Neuronal stem cell (in vitro differentiated cells): Measurements from ENCODE around the gene MRPL54.
A peak's percentile ranks its signal among the peaks of the same experiment; 100 is the strongest.

Experiments
- DNase-seq: peaks from one replicate; pipeline ENCODE4 v3.0.0-alpha.2; 2013; ENCODE audit warnings: low spot score
- H2AFZ ChIP-seq: one replicate; pipeline ENCODE4 v1.6.1; 2013; ENCODE audit warnings: mild to moderate bottlenecking, low read length, inconsistent platforms
- H2AK5ac ChIP-seq: 2 replicates; pipeline ENCODE4 v1.6.1; 2013; ENCODE audit warnings: low read depth, mild to moderate bottlenecking, inconsistent platforms, low read length, moderate library complexity, mixed read lengths
- H2BK120ac ChIP-seq: 2 replicates; pipeline ENCODE4 v1.6.1; 2013; ENCODE audit warnings: low read depth, mild to moderate bottlenecking, inconsistent platforms, low read length, moderate library complexity, mixed read lengths
- H2BK12ac ChIP-seq: one replicate; pipeline ENCODE4 v1.6.1; 2013; ENCODE audit warnings: low read length, inconsistent platforms
- H2BK15ac ChIP-seq: 2 replicates; pipeline ENCODE4 v1.6.1; 2013; ENCODE audit warnings: mild to moderate bottlenecking, low read length, inconsistent platforms, mixed read lengths
- H2BK5ac ChIP-seq: one replicate; pipeline ENCODE4 v1.6.1; 2013; ENCODE audit warnings: inconsistent platforms, mild to moderate bottlenecking, low read length, moderate library complexity
- H3K14ac ChIP-seq: one replicate; pipeline ENCODE4 v1.6.1; 2013; ENCODE audit warnings: low read length, inconsistent platforms
- H3K18ac ChIP-seq: 2 replicates; pipeline ENCODE4 v1.6.1; 2013; ENCODE audit warnings: low read length, inconsistent platforms
- H3K23ac ChIP-seq: 2 replicates; pipeline ENCODE4 v1.6.1; 2013; ENCODE audit warnings: low read depth, mild to moderate bottlenecking, mixed read lengths, low read length, inconsistent platforms; ENCODE audit not compliant: poor library complexity
- H3K27ac ChIP-seq: replicated peaks from 3 replicates; pipeline ENCODE4 v1.5.1; 2013; ENCODE audit warnings: low read length, inconsistent platforms
- H3K27me3 ChIP-seq, 3 experiments: 2 replicates each; pipeline ENCODE4 v1.6.1; 2013; ENCODE audit warnings: low read length in 3 of 3, mild to moderate bottlenecking in 2 of 3, inconsistent platforms in 1 of 3, low read depth in 1 of 3, mixed read lengths in 1 of 3, moderate library complexity in 1 of 3; ENCODE audit not compliant: control insufficient read depth in 3 of 3, insufficient read depth in 3 of 3
- H3K36me3 ChIP-seq, 2 donors: replicated peaks in 1 of 2; 2 replicates each; pipeline ENCODE4 v1.6.1; 2013; ENCODE audit warnings: low read length in 2 of 2; ENCODE audit not compliant: control insufficient read depth in 2 of 2, insufficient read depth in 2 of 2
- H3K4ac ChIP-seq: 2 replicates; pipeline ENCODE4 v1.6.1; 2013; ENCODE audit warnings: inconsistent platforms, mild to moderate bottlenecking, low read length, moderate library complexity
- H3K4me1 ChIP-seq, 2 donors: 1 replicate in 1 of 2; 2 replicates in 1 of 2; pipeline ENCODE4 v1.6.1; 2013; ENCODE audit warnings: low read length in 2 of 2, low read depth in 1 of 2; ENCODE audit not compliant: control insufficient read depth in 2 of 2, insufficient read depth in 1 of 2
- H3K4me2 ChIP-seq: one replicate; pipeline ENCODE4 v1.6.1; 2013; ENCODE audit warnings: mild to moderate bottlenecking, low read length, inconsistent platforms; ENCODE audit not compliant: insufficient read depth, poor library complexity, severe bottlenecking
- H3K4me3 ChIP-seq, 2 donors: 2 replicates each; pipeline ENCODE4 v1.5.1; 2013; ENCODE audit warnings: low read length in 2 of 2, mild to moderate bottlenecking in 2 of 2, inconsistent platforms in 1 of 2, moderate library complexity in 1 of 2
- H3K79me1 ChIP-seq: one replicate; pipeline ENCODE4 v1.6.1; 2013; ENCODE audit warnings: low read depth, mild to moderate bottlenecking, inconsistent platforms, low read length, moderate library complexity
- H3K9ac ChIP-seq: one replicate; pipeline ENCODE4 v1.6.1; 2013; ENCODE audit warnings: mild to moderate bottlenecking, low read depth, low read length, inconsistent platforms; ENCODE audit not compliant: poor library complexity
- H3K9me3 ChIP-seq, 2 donors: replicated peaks in 1 of 2; 2 replicates each; pipeline versions ENCODE3 to v1.6.1; 2013; ENCODE audit warnings: low read length in 2 of 2, mild to moderate bottlenecking in 2 of 2, inconsistent platforms in 1 of 2, low read depth in 1 of 2, mixed read lengths in 1 of 2, moderate library complexity in 1 of 2; ENCODE audit not compliant: control insufficient read depth in 2 of 2, insufficient read depth in 1 of 2
- H4K8ac ChIP-seq: one replicate; pipeline ENCODE4 v1.6.1; 2013; ENCODE audit warnings: low read depth, mild to moderate bottlenecking, inconsistent platforms, low read length, moderate library complexity
- H4K91ac ChIP-seq: one replicate; pipeline ENCODE4 v1.6.1; 2013; ENCODE audit warnings: low read length, low read depth, mild to moderate bottlenecking, inconsistent platforms; ENCODE audit not compliant: poor library complexity
- WGBS, 2 donors: extraction: QIAGEN DNeasy Blood & Tissue Kit; methylation state at CpG; one replicate each; pipeline ENCODE4 v1.1.7; 2013; ENCODE audit warnings: missing lambda C conversion rate in 2 of 2, mixed read lengths in 1 of 2; ENCODE audit not compliant: insufficient read length in 2 of 2, insufficient replicate concordance in 1 of 2; ENCODE audit errors: extremely low coverage in 2 of 2; 5-methylcytosine and 5-hydroxymethylcytosine counted together

MRPL54 gene

DNA sequence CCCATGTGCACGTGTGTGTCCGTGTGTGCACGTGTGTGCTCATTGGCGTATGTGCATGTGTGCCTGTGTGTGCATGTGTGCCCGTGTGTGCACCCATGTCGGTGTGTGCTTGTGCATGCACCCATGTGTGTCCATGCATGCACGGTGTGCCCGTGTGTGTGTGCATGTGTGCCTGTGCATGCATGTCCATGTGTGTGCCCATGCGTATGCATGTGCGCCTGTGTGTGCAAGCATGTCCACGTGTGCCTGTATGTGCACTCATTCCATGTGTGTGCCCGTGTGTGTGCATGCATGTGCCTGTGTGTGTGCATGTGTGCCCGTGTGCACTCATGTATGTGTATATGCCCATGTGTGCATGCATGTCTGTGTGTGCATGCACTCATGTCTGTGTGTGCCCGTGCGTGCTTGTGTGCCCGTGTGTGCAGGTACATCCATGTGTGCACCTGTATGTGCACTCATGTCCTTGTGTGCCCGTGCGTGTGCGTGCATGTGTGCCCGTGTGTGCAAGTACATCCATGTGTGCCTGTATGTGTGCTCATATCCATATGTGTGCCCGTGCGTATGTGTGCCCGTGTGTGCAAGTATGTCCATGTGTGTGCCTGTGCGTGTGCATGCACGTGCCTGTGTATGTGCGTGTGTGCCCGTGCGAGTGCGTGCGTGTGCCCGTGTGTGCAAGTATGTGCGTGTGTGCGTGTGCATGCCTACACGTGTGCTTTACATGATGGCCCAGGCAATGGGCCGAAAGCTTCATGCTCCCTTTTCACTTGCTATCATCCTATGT lies 45.3 kb downstream of the MRPL54 start:
- WGBS, 2 donors = no CpG with 5 or more reads among the region's 35 CpGs
- Histone ChIP-seq H3K36me3 (peaks cover 0 to 3% of the 10 kb centered on the region in 2 donors), H3K79me1 (no peaks in the 10 kb centered on the region), H3K23ac (peak overlapping the region; percentile 75), H3K4me3 (peak overlapping the region in 1 of 2 donors; percentile 66), H2BK120ac (no peak overlapping the region), H4K8ac (no peak overlapping the region), H2BK15ac (no peak overlapping the region), H3K9ac (peak overlapping the region; percentile 76), H3K18ac (peak overlapping the region; percentile 22), H2AFZ (no peak overlapping the region), H2BK12ac (no peak overlapping the region), H3K14ac (peak overlapping the region; percentile 49), H3K4me2 (no peak overlapping the region), H2BK5ac (no peak overlapping the region), H3K27ac (no peak overlapping the region), H2AK5ac (peak overlapping the region; percentile 34), H3K4me1 (peaks cover 0 to 2% of the 10 kb centered on the region in 2 donors), H3K4ac (no peak overlapping the region), H3K27me3 (peaks cover 0 to 16% (median 4%) of the 10 kb centered on the region in 3 experiments), H4K91ac (no peak overlapping the region), H3K9me3 (peaks cover 0 to 5% of the 10 kb centered on the region in 2 donors)
- no peak for DNase-seq

DNA sequence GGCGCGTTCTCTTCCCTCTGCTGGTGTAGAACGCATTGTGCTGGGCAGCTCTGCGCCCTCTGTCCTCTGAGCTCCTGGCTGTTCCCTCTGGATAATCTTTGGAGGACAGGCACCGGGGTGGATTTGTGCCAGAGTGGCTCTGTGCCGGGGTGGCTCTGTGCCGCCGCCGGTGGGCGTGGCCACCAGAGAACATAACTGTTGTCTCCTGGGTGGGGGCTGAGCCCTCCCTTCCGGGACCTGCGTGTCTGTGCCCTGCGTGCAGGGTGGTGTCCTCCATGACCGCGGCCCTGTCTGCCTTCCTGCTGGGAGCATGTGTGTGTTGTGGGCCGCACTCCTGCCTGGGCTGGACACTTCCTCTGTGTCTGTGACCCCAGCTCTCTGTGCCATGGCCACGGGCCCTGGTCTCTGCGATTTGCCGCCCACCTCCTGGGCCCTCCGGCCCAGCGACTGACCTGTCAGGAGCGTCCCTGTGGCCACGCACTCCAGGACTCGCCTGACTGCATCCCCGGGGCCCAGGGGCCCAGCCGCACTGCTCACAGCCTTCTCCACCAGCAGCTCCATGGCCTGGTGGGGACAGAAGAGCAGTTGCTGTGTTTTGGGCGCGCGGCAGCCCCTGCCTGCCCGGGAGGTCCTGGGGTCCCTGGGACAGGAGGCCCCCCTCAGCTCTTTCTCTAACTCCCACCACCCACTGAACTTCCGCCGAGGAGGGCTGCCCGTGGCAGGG lies 46.1 kb downstream of the MRPL54 start:
- Histone ChIP-seq H3K4ac (no peak overlapping the region), H3K9ac (no peak overlapping the region), H2BK120ac (no peak overlapping the region), H4K8ac (no peak overlapping the region), H3K18ac (peak overlapping the region; percentile 94), H3K4me1 (peaks cover 2% of the 10 kb centered on the region in 2 donors), H3K4me3 (no peak overlapping the region), H3K27me3 (peaks cover 0 to 9% (median 2%) of the 10 kb centered on the region in 3 experiments), H2AK5ac (peak overlapping the region; percentile 81), H3K9me3 (peaks cover 0 to 5% of the 10 kb centered on the region in 2 donors), H3K36me3 (peaks cover 0 to 3% of the 10 kb centered on the region in 2 donors), H4K91ac (no peak overlapping the region), H2BK12ac (no peak overlapping the region), H3K23ac (peak overlapping the region; percentile 1), H2BK5ac (peak overlapping the region; percentile 87), H2AFZ (no peak overlapping the region), H3K27ac (no peak overlapping the region), H3K79me1 (no peaks in the 10 kb centered on the region), H3K14ac (no peak overlapping the region), H3K4me2 (no peak overlapping the region), H2BK15ac (peak overlapping the region; percentile 67)
- WGBS, 2 donors = no CpG with 5 or more reads among the region's 33 CpGs
- no peak for DNase-seq

GRCh38 chr19:3809881-3810707 lies 47.6 kb downstream of the MRPL54 start:
- Histone ChIP-seq H3K27me3 (peaks cover 0 to 2% (median 2%) of the 10 kb centered on the region in 3 experiments), H3K9me3 (peaks cover 0 to 5% of the 10 kb centered on the region in 2 donors)
- WGBS, 2 donors = no CpG with 5 or more reads among the region's 26 CpGs

More at GRCh38 chr19:3809881-3810707, 47.6 kb downstream of the MRPL54 start:
- Histone ChIP-seq H3K14ac (peak overlapping the region; percentile 38), H4K8ac (no peak overlapping the region), H3K4ac (peak overlapping the region; percentile 37), H2AFZ (no peak overlapping the region), H3K9ac (no peak overlapping the region), H3K23ac (no peak overlapping the region), H2BK5ac (no peak overlapping the region), H3K4me1 (peaks cover 2% of the 10 kb centered on the region in 2 donors), H4K91ac (no peak overlapping the region), H2BK120ac (no peak overlapping the region), H3K4me3 (no peak overlapping the region), H3K18ac (peak overlapping the region; percentile 71), H2BK15ac (no peak overlapping the region), H3K79me1 (no peaks in the 10 kb centered on the region), H3K27ac (no peak overlapping the region), H2AK5ac (peak overlapping the region; percentile 92), H3K4me2 (no peak overlapping the region), H2BK12ac (no peak overlapping the region), H3K36me3 (peaks cover 0 to 3% of the 10 kb centered on the region in 2 donors)
- no peak for DNase-seq
